Mammary epithelial cell (primary cell): ENCODE results near the gene IL12B.

Experiments
- CTCF ChIP-seq, 2 donors: IDR thresholded peaks in 1 of 2; conservative IDR thresholded peaks in 1 of 2; 2 replicates each; pipeline ENCODE4 v1.5.1; 2011 to 2012; ENCODE audit warnings: inconsistent platforms in 2 of 2, low read length in 2 of 2, mild to moderate bottlenecking in 2 of 2, control low read depth in 1 of 2, low read depth in 1 of 2; ENCODE audit not compliant: insufficient read depth in 1 of 2; ENCODE audit errors: extremely low read depth in 1 of 2
- EZH2 ChIP-seq: IDR thresholded peaks from 2 replicates; pipeline ENCODE4 v1.6.1; 2012; ENCODE audit warnings: low read length, inconsistent platforms, borderline replicate concordance

GRCh38 chr5:159310511-159310910 lies 19.8 kb downstream of the IL12B start:
- no peak for TF ChIP-seq EZH2
- TF ChIP-seq CTCF (conservative IDR thresholded peaks at IDR 0.05 in 1 of 2, IDR thresholded peaks at IDR 0.05 in 1 of 2; ENCODE audit: extremely low read depth in 1 of 2, insufficient read depth in 1 of 2, low read depth in 1 of 2, low read length in 2 of 2): no peak
